Neural cell (in vitro differentiated cells): ENCODE measurements around the gene ZNF831. TPM values are rescaled to one million over a fixed set of nuclear protein-coding genes. Genes with fewer than 3 reads are reported as not detected.

Source experiments
- H2AFZ ChIP-seq: fragments of 200-600, 300-800 bp; sonication (generic), shearing (Covaris generic); 2 replicates; pipeline ENCODE4 v1.6.0; 2014; ENCODE audit warnings: low read depth, mild to moderate bottlenecking, antibody characterized with exemption, low read length, moderate library complexity
- H3F3A ChIP-seq: fragments of 200-600 bp; shearing (Covaris generic); 2 replicates; pipeline ENCODE4 v1.6.1; 2016; ENCODE audit warnings: mild to moderate bottlenecking, moderate library complexity, mixed read lengths, antibody characterized with exemption, low read length; ENCODE audit not compliant: insufficient read depth, poor library complexity, severe bottlenecking
- H3K27ac ChIP-seq: fragments of 200-600, 300-800 bp; sonication (generic), shearing (Covaris generic); 2 replicates; pipeline ENCODE4 v1.5.1; 2014; ENCODE audit warnings: mild to moderate bottlenecking, low read length, moderate library complexity
- H3K27me3 ChIP-seq: fragments of 300-800, 200-600 bp; sonication (generic), shearing (Covaris generic); 2 replicates; pipeline ENCODE4 v1.6.0; 2014; ENCODE audit warnings: mild to moderate bottlenecking, low read depth, low read length, moderate library complexity; ENCODE audit not compliant: insufficient read depth
- H3K36me3 ChIP-seq: fragments of 300-800, 200-600 bp; sonication (generic), shearing (Covaris generic); 2 replicates; pipeline ENCODE4 v1.5.1; 2014; ENCODE audit warnings: mild to moderate bottlenecking, antibody characterized with exemption, low read length, moderate library complexity; ENCODE audit not compliant: insufficient read depth
- H3K4me2 ChIP-seq: fragments of 300-800, 200-600 bp; sonication (generic), shearing (Covaris generic); 2 replicates; pipeline ENCODE4 v1.6.0; 2014; ENCODE audit warnings: mild to moderate bottlenecking, low read length
- H3K4me3 ChIP-seq: fragments of 300-800, 200-600 bp; sonication (generic), shearing (Covaris generic); 2 replicates; pipeline ENCODE4 v1.5.1; 2014; ENCODE audit warnings: mild to moderate bottlenecking, low read length, moderate library complexity
- H3K79me2 ChIP-seq: fragments of 200-600 bp; shearing (Covaris generic); replicated peaks from 2 replicates; pipeline ENCODE4 v1.6.0; 2014; ENCODE audit warnings: mild to moderate bottlenecking, low read length, moderate library complexity; ENCODE audit not compliant: insufficient read depth
- H3K9ac ChIP-seq: fragments of 300-800, 200-600 bp; sonication (generic), shearing (Covaris generic); 2 replicates; pipeline ENCODE4 v1.6.1; 2016; ENCODE audit warnings: mild to moderate bottlenecking, low read length, mixed read lengths
- H3K9me2 ChIP-seq: fragments of 200-600 bp; shearing (Covaris generic); 2 replicates; pipeline ENCODE4 v1.6.1; 2016; ENCODE audit warnings: mild to moderate bottlenecking, low read length, mixed read lengths; ENCODE audit not compliant: insufficient read depth
- H3K9me3 ChIP-seq: fragments of 200-600, 300-800 bp; sonication (generic), shearing (Covaris generic); 2 replicates; pipeline ENCODE4 v1.6.1; 2016; ENCODE audit warnings: mild to moderate bottlenecking, mixed run types, low read length, moderate library complexity, mixed read lengths
- H4K20me1 ChIP-seq: fragments of 200-600 bp; shearing (Covaris generic); 2 replicates; pipeline ENCODE4 v1.6.1; 2016; ENCODE audit warnings: mild to moderate bottlenecking, mixed run types; ENCODE audit not compliant: insufficient read depth
- CTCF ChIP-seq: fragments of 450-650 bp; IDR thresholded peaks from 2 replicates; pipeline ENCODE4 v1.5.1; 2014; ENCODE audit warnings: antibody characterized with exemption, mild to moderate bottlenecking, moderate library complexity; ENCODE audit not compliant: poor library complexity, severe bottlenecking
- EP300 ChIP-seq: fragments of 450-650 bp; conservative IDR thresholded peaks from 2 replicates; pipeline ENCODE4 v1.6.1; 2014; ENCODE audit warnings: antibody characterized with exemption, mild to moderate bottlenecking, moderate library complexity; ENCODE audit not compliant: poor library complexity, severe bottlenecking
- EZH2 ChIP-seq: fragments of 200-600, 300-800 bp; shearing (Covaris generic), sonication (generic); IDR thresholded peaks from 2 replicates; pipeline ENCODE4 v1.6.1; 2014; ENCODE audit warnings: antibody characterized with exemption, low read length, borderline replicate concordance, mild to moderate bottlenecking; ENCODE audit not compliant: insufficient read depth, poor library complexity, severe bottlenecking
- MXI1 ChIP-seq: fragments of 450-650 bp; conservative IDR thresholded peaks from 2 replicates; pipeline ENCODE4 v1.6.1; 2014; ENCODE audit warnings: antibody characterized with exemption, mild to moderate bottlenecking; ENCODE audit not compliant: poor library complexity, severe bottlenecking
- POLR2AphosphoS5 ChIP-seq: IDR thresholded peaks from 2 replicates; pipeline ENCODE4 v1.6.1; 2012
- RAD21 ChIP-seq: fragments of 450-650 bp; conservative IDR thresholded peaks from 2 replicates; pipeline ENCODE4 v1.6.1; 2014; ENCODE audit warnings: antibody characterized with exemption, mild to moderate bottlenecking, moderate library complexity
- SMC3 ChIP-seq: fragments of 450-650 bp; conservative IDR thresholded peaks from 2 replicates; pipeline ENCODE4 v1.6.1; 2014; ENCODE audit warnings: antibody characterized with exemption, mild to moderate bottlenecking, moderate library complexity; ENCODE audit not compliant: poor library complexity
- TAF1 ChIP-seq: IDR thresholded peaks from 2 replicates; pipeline ENCODE4 v1.6.1; 2012; ENCODE audit warnings: low read depth
- polyA plus RNA-seq: library from polyadenylated mRNA; depleted of rRNA; stranded (reverse); fragments of >200 nt; gene quantifications from 2 replicates; pipeline ENCODE4 v1.2.3, GENCODE V29; 2014
- TF ChIP-seq, protein P1 (sequence below): IDR thresholded peaks from 2 replicates; pipeline ENCODE4 v1.6.1; 2012; ENCODE audit warnings: borderline replicate concordance

ZNF831 gene
- polyA plus RNA-seq, 1 donor from 2014 or later = not detected

DNA sequence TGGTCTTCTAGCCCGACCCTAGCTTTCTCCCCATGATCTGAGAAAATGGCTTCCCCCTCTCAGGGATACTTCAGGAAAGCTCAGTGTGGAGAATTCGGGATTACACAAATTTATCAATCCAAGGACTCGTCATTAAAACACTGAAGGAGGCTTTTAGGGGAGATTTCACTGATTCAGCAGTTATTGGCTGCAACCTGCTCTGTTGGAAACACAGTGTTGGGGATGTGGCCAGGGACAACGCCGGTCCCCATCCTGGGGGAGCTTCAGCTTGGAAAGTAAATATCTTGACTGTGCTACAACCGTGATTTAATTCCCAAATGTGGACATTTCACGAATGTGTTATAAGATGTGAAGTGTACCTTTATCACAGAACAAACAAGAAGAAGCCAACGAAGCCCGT lies 44.8 kb upstream of the ZNF831 start:
- H3K9me2 ChIP-seq = no peaks in the 10 kb centered on the region
- no peaks in the 10 kb centered on the region for H3K79me2 ChIP-seq
- H3F3A ChIP-seq = peaks cover 3% of the 10 kb centered on the region
- H3K36me3 ChIP-seq = no peaks in the 10 kb centered on the region
- H2AFZ ChIP-seq = no peak overlapping the region
- H4K20me1 ChIP-seq = no peaks in the 10 kb centered on the region
- H3K4me2 ChIP-seq = no peak overlapping the region
- H3K9me3 ChIP-seq = no peaks in the 10 kb centered on the region
- no peaks in the 10 kb centered on the region for H3K27me3 ChIP-seq
- TF ChIP-seq CTCF = no peak
- TF ChIP-seq MXI1 = no peak
- TF ChIP-seq EP300 = no peak
- no peak for TF ChIP-seq TAF1
- no peak for TF ChIP-seq RAD21
- TF ChIP-seq SMC3 = no peak
- TF ChIP-seq POLR2AphosphoS5 = no peak
- no peak for TF ChIP-seq EZH2
- TF ChIP-seq, protein P1, sequence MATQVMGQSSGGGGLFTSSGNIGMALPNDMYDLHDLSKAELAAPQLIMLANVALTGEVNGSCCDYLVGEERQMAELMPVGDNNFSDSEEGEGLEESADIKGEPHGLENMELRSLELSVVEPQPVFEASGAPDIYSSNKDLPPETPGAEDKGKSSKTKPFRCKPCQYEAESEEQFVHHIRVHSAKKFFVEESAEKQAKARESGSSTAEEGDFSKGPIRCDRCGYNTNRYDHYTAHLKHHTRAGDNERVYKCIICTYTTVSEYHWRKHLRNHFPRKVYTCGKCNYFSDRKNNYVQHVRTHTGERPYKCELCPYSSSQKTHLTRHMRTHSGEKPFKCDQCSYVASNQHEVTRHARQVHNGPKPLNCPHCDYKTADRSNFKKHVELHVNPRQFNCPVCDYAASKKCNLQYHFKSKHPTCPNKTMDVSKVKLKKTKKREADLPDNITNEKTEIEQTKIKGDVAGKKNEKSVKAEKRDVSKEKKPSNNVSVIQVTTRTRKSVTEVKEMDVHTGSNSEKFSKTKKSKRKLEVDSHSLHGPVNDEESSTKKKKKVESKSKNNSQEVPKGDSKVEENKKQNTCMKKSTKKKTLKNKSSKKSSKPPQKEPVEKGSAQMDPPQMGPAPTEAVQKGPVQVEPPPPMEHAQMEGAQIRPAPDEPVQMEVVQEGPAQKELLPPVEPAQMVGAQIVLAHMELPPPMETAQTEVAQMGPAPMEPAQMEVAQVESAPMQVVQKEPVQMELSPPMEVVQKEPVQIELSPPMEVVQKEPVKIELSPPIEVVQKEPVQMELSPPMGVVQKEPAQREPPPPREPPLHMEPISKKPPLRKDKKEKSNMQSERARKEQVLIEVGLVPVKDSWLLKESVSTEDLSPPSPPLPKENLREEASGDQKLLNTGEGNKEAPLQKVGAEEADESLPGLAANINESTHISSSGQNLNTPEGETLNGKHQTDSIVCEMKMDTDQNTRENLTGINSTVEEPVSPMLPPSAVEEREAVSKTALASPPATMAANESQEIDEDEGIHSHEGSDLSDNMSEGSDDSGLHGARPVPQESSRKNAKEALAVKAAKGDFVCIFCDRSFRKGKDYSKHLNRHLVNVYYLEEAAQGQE = no peak
- H3K27ac ChIP-seq = no peak overlapping the region
- H3K9ac ChIP-seq = no peak overlapping the region
- H3K4me3 ChIP-seq = no peak overlapping the region

DNA sequence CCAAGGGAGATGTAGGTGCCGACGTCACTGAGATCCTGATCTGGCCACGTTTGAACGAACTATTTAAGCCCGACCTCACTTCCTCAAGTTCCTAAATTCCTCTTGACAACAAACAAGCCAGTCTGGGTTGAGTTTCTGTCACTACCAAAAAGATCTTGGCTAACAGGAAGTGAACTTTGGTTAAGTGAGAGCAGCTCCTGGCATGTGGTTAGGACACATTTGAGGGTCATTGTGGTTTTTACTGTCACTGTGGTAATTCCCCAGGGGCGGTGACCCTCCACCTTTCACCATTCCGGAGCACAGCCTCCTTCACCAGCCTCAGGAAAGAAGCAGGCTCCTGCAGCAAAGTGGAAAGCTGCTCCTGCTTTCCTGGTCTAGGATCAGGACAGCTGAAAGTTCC lies 43.1 kb upstream of the ZNF831 start:
- TF ChIP-seq EP300 (no peak), EZH2 (no peak), TAF1 (no peak), POLR2AphosphoS5 (no peak), SMC3 (no peak), CTCF (no peak), RAD21 (no peak), MXI1 (no peak)
- TF ChIP-seq, protein P1 = no peak

More for the DNA sequence above, 43.1 kb upstream of the ZNF831 start:
- Histone ChIP-seq H3K9ac (no peak overlapping the region), H3K9me3 (no peaks in the 10 kb centered on the region), H3K79me2 (no peaks in the 10 kb centered on the region), H3K4me3 (no peak overlapping the region), H3F3A (peaks cover 3% of the 10 kb centered on the region), H3K9me2 (no peaks in the 10 kb centered on the region), H3K27me3 (no peaks in the 10 kb centered on the region), H2AFZ (no peak overlapping the region), H3K36me3 (no peaks in the 10 kb centered on the region), H4K20me1 (no peaks in the 10 kb centered on the region), H3K27ac (no peak overlapping the region), H3K4me2 (no peak overlapping the region)
